Activated naive CD8-positive, alpha-beta T cell treated with anti-CD3 and anti-CD28 coated beads for 36 hours (primary cell): ENCODE measurements around the gene ALG11. TPM values are rescaled to one million over a fixed set of nuclear protein-coding genes. Genes with fewer than 3 reads are reported as not detected.
A peak's percentile ranks its signal among the peaks of the same experiment; 100 is the strongest.
"Not testable (repeated sequence)": the region's sequence is repeated elsewhere in the genome, so short reads cannot be mapped to it uniquely, and the experiment has no call there.

Source experiments
- DNase-seq: peaks from one replicate; pipeline ENCODE4 v3.0.0; 2021
- H3K27ac Mint-ChIP-seq: one replicate; pipeline ENCODE4 v1.8.0; 2022; ENCODE audit warnings: mild to moderate bottlenecking, moderate library complexity, mixed read lengths
- H3K27me3 Mint-ChIP-seq: one replicate; pipeline ENCODE4 v1.8.0; 2022; ENCODE audit warnings: mild to moderate bottlenecking, mixed read lengths
- H3K36me3 Mint-ChIP-seq: one replicate; pipeline ENCODE4 v1.8.0; 2021; ENCODE audit warnings: mild to moderate bottlenecking, mixed read lengths
- H3K4me1 Mint-ChIP-seq: one replicate; pipeline ENCODE4 v1.8.0; 2021; ENCODE audit warnings: mixed read lengths
- H3K4me3 Mint-ChIP-seq: one replicate; pipeline ENCODE4 v1.8.0; 2022; ENCODE audit warnings: mild to moderate bottlenecking, moderate library complexity, mixed read lengths
- H3K9me3 Mint-ChIP-seq: one replicate; pipeline ENCODE4 v1.8.0; 2022; ENCODE audit warnings: mixed read lengths
- total RNA-seq, 2 experiments: library from RNA; stranded (reverse); gene quantifications; one replicate each; pipeline ENCODE4 v1.2.3, GENCODE V29; 2021

The ALG11 gene
- total RNA-seq, 2 experiments from 2014 or later: 26.2 to 29.9 TPM

DNA sequence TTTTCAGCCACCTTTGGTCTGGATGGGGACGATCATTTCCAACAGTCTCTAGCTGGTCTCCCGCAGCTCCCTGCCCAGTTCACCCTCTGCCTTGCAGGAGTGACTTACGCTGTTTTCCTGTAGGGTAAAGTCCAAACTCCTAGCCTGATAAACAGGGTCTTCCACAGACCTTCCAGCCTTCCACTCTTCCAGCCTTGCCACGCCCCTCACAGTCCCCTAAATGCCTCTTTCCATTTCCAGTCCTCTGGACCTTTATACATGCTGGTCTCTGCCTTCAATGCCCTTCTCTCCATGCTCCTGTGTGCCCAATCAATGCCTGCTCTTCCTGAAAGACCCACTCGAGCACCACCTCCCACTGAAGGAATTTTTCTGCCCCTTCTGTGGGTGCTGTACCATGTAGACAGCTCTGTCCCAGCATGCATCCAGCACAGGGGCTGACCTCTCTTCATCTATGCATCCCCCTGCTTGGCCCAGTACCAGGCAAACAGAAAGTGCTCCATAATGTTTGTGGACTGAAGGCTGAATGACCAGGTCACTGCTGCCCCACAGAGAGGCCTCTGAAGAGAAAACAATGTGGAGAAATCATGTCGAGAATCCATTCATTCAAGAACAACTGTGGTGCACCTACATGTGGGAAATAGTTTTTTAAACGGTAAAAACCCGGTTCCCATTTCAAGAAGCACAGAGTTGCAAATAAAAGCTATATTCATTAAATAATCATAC, 5.5 kb upstream of the ALG11 start:
- Mint-ChIP-seq H3K9me3 (no peaks in the 10 kb centered on the region), H3K4me1 (peaks cover 6% of the 10 kb centered on the region), H3K27ac (no peak overlapping the region), H3K4me3 (no peak overlapping the region), H3K36me3 (no peaks in the 10 kb centered on the region), H3K27me3 (peaks cover 23% of the 10 kb centered on the region)
- DNase-seq: no peak

DNA sequence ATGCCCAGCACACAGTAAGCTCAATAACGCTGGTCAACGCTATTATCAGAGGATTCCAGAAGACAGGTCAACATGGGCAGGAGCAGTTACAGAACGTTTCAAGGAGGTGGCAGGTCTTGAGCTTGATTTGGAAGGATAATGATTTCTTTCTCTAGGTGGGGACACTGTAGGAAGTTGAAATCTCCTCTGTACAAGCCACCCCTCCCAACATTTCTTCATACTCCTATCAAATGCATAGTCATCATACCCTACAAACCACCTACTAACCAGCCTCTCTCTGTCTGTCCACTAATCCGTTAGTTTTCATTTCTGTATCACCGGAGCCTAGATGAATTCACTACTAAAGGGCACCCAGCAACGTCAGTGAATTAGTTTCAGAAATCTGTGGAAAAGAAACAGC, 2.3 kb upstream of the ALG11 start:
- no peaks in the 10 kb centered on the region for H3K36me3 Mint-ChIP-seq
- H3K9me3 Mint-ChIP-seq: no peaks in the 10 kb centered on the region
- no peak overlapping the region for H3K4me3 Mint-ChIP-seq
- no peak overlapping the region for H3K27ac Mint-ChIP-seq
- peaks cover 14% of the 10 kb centered on the region for H3K4me1 Mint-ChIP-seq
- no peak for DNase-seq
- H3K27me3 Mint-ChIP-seq: peaks cover 23% of the 10 kb centered on the region

GRCh38 chr13:52010890-52011631, 1.1 kb upstream of the ALG11 start, which contains the start of gene ATP7B:
Gene ATP7B (minus strand): TSS chr13:52011450. CDS start chr13:52011337, 113 bp downstream.
- H3K4me3 Mint-ChIP-seq: peak within 1 kb of the TSS; percentile 99

DNA sequence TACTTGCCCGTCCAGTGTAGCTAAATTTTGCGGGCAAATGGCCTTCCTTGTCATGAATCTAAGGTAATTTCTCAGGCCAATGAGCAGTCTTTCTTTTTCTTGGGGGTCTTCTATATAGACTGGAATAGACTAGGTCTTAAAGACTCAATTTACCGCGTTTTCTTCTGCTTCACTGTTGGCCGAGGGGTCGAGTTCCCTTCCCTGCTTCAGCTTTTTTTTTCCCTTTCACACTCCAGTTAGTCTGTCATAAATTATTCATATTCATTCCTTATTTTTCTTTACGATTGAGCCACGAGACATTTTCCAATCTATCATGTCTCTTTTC, 276 bp downstream of the ALG11 start:
- no peak for DNase-seq
- peaks cover 14% of the 10 kb centered on the region for H3K36me3 Mint-ChIP-seq
- H3K27me3 Mint-ChIP-seq: peaks cover 21% of the 10 kb centered on the region
- H3K4me1 Mint-ChIP-seq: peaks cover 18% of the 10 kb centered on the region
- H3K27ac Mint-ChIP-seq: peak overlapping the region; percentile 95
- H3K9me3 Mint-ChIP-seq: no peaks in the 10 kb centered on the region
- H3K4me3 Mint-ChIP-seq: peak overlapping the region; percentile 99

More at GRCh38 chr13:52010890-52011631, 1.1 kb upstream of the ALG11 start, which contains the start of gene ATP7B:
- H3K27ac Mint-ChIP-seq: peak within 1 kb of the TSS; percentile 95
- peaks cover 23% of the 10 kb centered on the region for H3K27me3 Mint-ChIP-seq
- DNase-seq: peak; percentile 35
- H3K9me3 Mint-ChIP-seq: no peaks in the 10 kb centered on the region
- peaks cover 17% of the 10 kb centered on the region for H3K4me1 Mint-ChIP-seq
- H3K36me3 Mint-ChIP-seq: peaks cover 6% of the 10 kb centered on the region

- H3K27me3 Mint-ChIP-seq: peaks cover under 1% of the 10 kb centered on the region
- no peaks in the 10 kb centered on the region for H3K9me3 Mint-ChIP-seq
- DNase-seq: no peak
- H3K36me3 Mint-ChIP-seq: peaks cover 34% of the 10 kb centered on the region
- no peak overlapping the region for H3K4me3 Mint-ChIP-seq
- H3K27ac Mint-ChIP-seq: no peak overlapping the region
- H3K4me1 Mint-ChIP-seq: peaks cover 16% of the 10 kb centered on the region
These were observed 4.1 kb downstream of the ALG11 start for GRCh38 chr13:52016296-52016695.

GRCh38 chr13:52020191-52020590, 8.0 kb downstream of the ALG11 start:
- DNase-seq: no peak
- Mint-ChIP-seq H3K27ac (no peak overlapping the region), H3K4me1 (peaks cover 9% of the 10 kb centered on the region), H3K9me3 (no peaks in the 10 kb centered on the region), H3K36me3 (peaks cover 59% of the 10 kb centered on the region), H3K4me3 (no peak overlapping the region), H3K27me3 (no peaks in the 10 kb centered on the region)

- Mint-ChIP-seq H3K27me3 (no peaks in the 10 kb centered on the region), H3K4me1 (peaks cover 11% of the 10 kb centered on the region), H3K27ac (no peak overlapping the region), H3K9me3 (peaks cover 5% of the 10 kb centered on the region), H3K4me3 (no peak overlapping the region), H3K36me3 (peaks cover 67% of the 10 kb centered on the region)
- DNase-seq: no peak
These were observed 10.2 kb downstream of the ALG11 start for GRCh38 chr13:52022356-52022755.

GRCh38 chr13:52024481-52024880, 12.3 kb downstream of the ALG11 start, which contains the start of gene UTP14C:
Gene UTP14C (plus strand): TSS chr13:52024691. CDS start chr13:52028805, 4,114 bp downstream.
- H3K36me3 Mint-ChIP-seq: peaks cover 80% of the 10 kb centered on the region
- no peak for DNase-seq
- H3K4me1 Mint-ChIP-seq: peaks cover 6% of the 10 kb centered on the region
- H3K27me3 Mint-ChIP-seq: no peaks in the 10 kb centered on the region
- H3K27ac Mint-ChIP-seq: no peak within 1 kb of the TSS
- peaks cover 9% of the 10 kb centered on the region for H3K9me3 Mint-ChIP-seq
- H3K4me3 Mint-ChIP-seq: no peak within 1 kb of the TSS

DNA sequence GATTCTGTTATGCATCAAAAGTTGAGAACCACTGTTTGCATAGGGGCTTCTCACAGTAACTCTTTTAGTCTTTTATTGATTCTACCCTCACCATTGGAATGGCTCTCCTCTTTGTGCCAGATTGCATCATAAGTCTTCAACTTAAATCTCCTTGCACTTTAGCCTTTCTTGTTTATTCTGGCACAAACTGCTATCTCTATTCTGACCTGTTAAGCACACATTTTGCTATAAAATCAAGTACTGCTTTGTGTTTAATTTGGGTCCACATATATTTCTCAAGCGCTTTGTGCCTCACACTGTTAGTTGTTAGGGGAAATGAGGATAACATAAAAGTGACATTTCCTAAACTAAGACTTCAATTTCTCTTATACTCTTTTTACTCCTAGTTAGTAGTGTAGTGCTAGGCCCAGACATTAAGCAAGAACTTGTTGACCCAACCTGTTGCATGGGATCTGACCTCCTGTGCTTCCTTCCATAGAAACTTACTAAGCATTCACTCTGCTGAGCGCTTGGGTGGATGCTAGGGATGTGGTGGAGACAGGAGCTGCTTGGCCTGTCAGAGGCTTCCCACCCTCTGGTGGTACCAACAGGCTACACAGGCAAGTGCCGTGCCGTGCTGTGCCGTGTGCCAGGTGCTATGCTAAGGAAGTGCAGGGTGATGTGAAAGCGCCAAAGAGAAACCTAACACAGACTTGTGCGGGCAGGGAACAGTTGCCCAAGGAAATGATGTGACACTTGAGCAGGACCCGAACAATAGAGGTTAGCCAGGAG, 13.5 kb downstream of the ALG11 start:
- Mint-ChIP-seq H3K9me3 (peaks cover 12% of the 10 kb centered on the region), H3K27ac (no peak overlapping the region), H3K27me3 (no peaks in the 10 kb centered on the region), H3K4me3 (no peak overlapping the region), H3K4me1 (peaks cover 6% of the 10 kb centered on the region), H3K36me3 (peaks cover 82% of the 10 kb centered on the region)
- DNase-seq: no peak

GRCh38 chr13:52026246-52026626, 14.0 kb downstream of the ALG11 start:
- Mint-ChIP-seq H3K27ac (no peak overlapping the region), H3K36me3 (peaks cover 79% of the 10 kb centered on the region), H3K4me3 (no peak overlapping the region), H3K9me3 (peaks cover 12% of the 10 kb centered on the region), H3K27me3 (no peaks in the 10 kb centered on the region), H3K4me1 (peaks cover 6% of the 10 kb centered on the region)
- no peak for DNase-seq

DNA sequence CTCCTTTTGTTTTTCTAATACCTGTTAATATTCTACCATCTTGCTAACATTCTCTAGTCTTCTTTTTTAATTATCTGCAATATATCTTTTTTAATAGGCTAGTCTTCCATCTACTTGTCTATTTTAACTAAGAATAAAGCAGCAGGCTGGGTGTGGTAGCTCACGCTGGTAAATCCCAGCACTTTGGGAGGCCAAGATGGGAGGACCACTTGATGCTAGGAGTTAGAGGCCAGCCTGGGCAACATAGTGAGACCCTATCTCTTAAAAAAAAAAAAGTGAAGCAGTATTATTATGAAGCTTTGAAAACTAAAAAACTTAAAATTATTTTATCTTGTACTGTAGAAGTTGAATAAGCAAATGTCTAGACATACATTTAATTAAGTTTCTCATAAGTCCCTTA, 15.6 kb downstream of the ALG11 start:
- peaks cover 13% of the 10 kb centered on the region for H3K9me3 Mint-ChIP-seq
- H3K4me1 Mint-ChIP-seq: peaks cover 8% of the 10 kb centered on the region
- no peak overlapping the region for H3K4me3 Mint-ChIP-seq
- peaks cover 73% of the 10 kb centered on the region for H3K36me3 Mint-ChIP-seq
- H3K27ac Mint-ChIP-seq: no peak overlapping the region
- no peaks in the 10 kb centered on the region for H3K27me3 Mint-ChIP-seq
- no peak for DNase-seq

GRCh38 chr13:52029569-52029968, 17.4 kb downstream of the ALG11 start:
- Mint-ChIP-seq H3K36me3 (peaks cover 65% of the 10 kb centered on the region), H3K9me3 (peaks cover 13% of the 10 kb centered on the region), H3K27me3 (no peaks in the 10 kb centered on the region), H3K4me1 (peaks cover 8% of the 10 kb centered on the region), H3K27ac (no peak overlapping the region), H3K4me3 (no peak overlapping the region)
- DNase-seq: no peak

DNA sequence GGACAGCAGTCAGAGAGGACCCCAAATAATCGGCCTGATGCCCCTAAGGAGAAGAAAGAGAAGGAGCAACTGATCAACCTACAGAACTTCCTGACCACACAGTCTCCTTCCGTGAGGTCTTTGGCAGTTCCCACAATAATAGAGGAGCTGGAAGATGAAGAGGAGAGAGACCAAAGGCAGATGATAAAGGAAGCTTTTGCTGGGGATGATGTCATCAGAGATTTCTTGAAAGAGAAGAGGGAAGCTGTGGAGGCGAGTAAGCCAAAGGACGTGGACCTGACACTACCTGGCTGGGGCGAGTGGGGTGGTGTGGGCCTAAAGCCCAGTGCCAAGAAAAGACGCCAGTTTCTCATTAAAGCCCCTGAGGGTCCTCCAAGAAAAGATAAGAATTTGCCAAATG, 18.2 kb downstream of the ALG11 start:
- not testable (repeated sequence) for H3K27me3 Mint-ChIP-seq

DNA sequence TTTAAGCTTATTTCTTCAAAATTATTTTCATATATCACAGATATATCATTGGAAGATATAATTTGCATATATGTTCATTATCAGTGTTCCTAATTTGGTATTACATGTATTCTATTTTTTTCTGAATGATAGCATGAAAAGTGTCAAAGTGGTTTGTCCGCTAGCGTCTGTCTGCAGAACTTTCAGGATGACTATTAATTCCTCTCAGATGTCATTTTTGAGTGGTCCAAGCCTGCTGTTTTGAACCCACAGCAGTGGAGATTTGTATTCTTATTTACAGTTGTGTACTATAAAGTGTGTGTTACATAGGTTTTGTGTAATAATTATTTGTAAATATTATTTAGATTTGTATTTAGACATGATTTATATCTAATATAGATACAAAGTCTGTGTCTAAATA, 20.8 kb downstream of the ALG11 start:
- Mint-ChIP-seq H3K27me3 (no peaks in the 10 kb centered on the region), H3K4me1 (peaks cover 2% of the 10 kb centered on the region)

More for the DNA sequence above, 18.2 kb downstream of the ALG11 start:
- H3K4me3 Mint-ChIP-seq, H3K4me1 Mint-ChIP-seq, H3K27ac Mint-ChIP-seq, DNase-seq: not testable (repeated sequence)
- H3K9me3 Mint-ChIP-seq: peaks cover 13% of the 10 kb centered on the region
- H3K36me3 Mint-ChIP-seq: peaks cover 57% of the 10 kb centered on the region

DNA sequence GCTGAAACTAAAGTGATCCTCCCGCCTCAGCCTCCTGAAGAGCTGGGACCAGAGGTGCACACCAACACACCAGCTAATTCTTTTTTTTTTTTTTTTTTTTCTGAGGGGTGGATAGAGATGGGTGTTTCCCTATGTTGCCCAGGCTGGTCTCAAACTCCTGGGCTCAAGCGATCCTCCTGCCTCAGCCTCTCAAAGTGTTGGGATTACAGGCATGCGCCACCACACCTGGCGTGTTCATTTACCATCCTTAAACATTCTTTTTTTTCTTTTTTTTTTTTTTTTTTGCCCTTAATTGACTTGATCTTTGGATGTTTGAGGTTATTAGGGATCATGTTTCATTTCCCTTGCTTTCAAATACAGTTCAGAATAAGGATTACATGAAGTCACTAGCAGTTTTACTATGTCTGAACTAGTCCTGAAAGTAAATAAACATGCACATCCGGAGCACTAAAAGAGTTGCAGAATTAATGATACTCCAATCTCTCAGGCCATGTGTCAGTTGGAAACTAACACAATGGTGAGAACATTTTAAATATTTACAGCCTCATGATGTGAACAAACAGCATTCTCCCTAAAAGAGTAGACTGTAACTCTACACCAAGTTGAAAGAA, 22.5 kb downstream of the ALG11 start:
- Mint-ChIP-seq H3K4me1 (peaks cover 2% of the 10 kb centered on the region), H3K27ac (no peak overlapping the region), H3K9me3 (peaks cover 4% of the 10 kb centered on the region), H3K27me3 (no peaks in the 10 kb centered on the region), H3K36me3 (peaks cover 23% of the 10 kb centered on the region), H3K4me3 (no peak overlapping the region)
- no peak for DNase-seq

More for the DNA sequence above, 20.8 kb downstream of the ALG11 start:
- H3K36me3 Mint-ChIP-seq: peaks cover 38% of the 10 kb centered on the region
- peaks cover 8% of the 10 kb centered on the region for H3K9me3 Mint-ChIP-seq
- DNase-seq: no peak
- no peak overlapping the region for H3K4me3 Mint-ChIP-seq
- no peak overlapping the region for H3K27ac Mint-ChIP-seq
